Fibroblast of the aortic adventitia (primary cell): ENCODE measurements around the gene AK4. TPM values are rescaled to one million over a fixed set of nuclear protein-coding genes. Genes with fewer than 3 reads are reported as not detected.

Experiments
- DNase-seq: peaks from one replicate; pipeline ENCODE4 v3.0.0-alpha.2; 2010; ENCODE audit warnings: low read depth
- H3K4me3 ChIP-seq: 2 replicates; pipeline ENCODE4 v1.5.1; 2011; ENCODE audit warnings: low read depth, mild to moderate bottlenecking, control low read depth, low read length, moderate library complexity
- total RNA-seq: library from RNA; depleted of rRNA; stranded (reverse); fragments of >200 nt; gene quantifications from 2 replicates; pipeline ENCODE4 v1.2.3, GENCODE V29; 2012; ENCODE audit warnings: low replicate concordance
- TF ChIP-seq, protein P1 (sequence below): IDR thresholded peaks from 2 replicates; pipeline ENCODE4 v1.5.1; 2011; ENCODE audit warnings: mild to moderate bottlenecking, low read length, control low read depth, inconsistent platforms; ENCODE audit not compliant: insufficient read depth

The AK4 gene
- total RNA-seq, 1 donor = 10.6 TPM

DNA sequence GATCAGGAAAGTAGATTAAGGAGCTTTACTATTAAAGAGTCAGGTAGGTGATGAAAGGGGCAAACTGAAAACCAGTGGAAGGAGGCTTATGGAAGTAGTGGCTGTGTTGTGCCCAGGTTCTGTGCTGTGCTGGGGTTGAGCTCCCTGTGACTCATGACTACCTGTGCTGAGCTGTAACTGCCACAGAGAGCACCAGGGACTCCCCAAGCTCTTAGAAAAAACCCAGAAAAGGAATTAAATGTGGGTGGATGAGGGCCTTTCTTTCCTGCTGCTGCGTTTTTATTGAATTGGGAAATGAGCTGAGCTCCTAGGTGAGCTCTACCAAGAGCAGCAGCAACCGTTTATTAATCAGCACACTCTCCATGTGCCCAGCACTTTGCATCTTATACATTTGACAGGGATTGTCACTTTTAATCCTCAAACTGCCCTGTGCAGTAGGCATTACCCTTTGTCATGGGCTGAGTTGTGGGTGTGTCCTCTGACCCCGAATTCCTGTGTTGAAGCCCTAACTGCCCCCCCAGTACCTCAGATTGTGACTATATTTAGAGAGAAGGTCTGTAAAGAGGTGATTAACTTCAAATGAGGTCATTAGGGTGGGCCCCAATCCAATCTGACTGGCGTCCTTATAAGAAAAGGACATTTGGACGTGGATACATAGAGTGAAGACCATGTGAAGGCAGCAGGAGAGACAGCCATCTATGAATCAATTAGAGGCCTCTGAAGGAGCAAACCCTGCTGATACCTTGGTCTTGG, 65.4 kb downstream of the AK4 start:
- TF ChIP-seq, protein P1, sequence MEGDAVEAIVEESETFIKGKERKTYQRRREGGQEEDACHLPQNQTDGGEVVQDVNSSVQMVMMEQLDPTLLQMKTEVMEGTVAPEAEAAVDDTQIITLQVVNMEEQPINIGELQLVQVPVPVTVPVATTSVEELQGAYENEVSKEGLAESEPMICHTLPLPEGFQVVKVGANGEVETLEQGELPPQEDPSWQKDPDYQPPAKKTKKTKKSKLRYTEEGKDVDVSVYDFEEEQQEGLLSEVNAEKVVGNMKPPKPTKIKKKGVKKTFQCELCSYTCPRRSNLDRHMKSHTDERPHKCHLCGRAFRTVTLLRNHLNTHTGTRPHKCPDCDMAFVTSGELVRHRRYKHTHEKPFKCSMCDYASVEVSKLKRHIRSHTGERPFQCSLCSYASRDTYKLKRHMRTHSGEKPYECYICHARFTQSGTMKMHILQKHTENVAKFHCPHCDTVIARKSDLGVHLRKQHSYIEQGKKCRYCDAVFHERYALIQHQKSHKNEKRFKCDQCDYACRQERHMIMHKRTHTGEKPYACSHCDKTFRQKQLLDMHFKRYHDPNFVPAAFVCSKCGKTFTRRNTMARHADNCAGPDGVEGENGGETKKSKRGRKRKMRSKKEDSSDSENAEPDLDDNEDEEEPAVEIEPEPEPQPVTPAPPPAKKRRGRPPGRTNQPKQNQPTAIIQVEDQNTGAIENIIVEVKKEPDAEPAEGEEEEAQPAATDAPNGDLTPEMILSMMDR = no peak
- H3K4me3 ChIP-seq = no peak overlapping the region
- DNase-seq = no peak

DNA sequence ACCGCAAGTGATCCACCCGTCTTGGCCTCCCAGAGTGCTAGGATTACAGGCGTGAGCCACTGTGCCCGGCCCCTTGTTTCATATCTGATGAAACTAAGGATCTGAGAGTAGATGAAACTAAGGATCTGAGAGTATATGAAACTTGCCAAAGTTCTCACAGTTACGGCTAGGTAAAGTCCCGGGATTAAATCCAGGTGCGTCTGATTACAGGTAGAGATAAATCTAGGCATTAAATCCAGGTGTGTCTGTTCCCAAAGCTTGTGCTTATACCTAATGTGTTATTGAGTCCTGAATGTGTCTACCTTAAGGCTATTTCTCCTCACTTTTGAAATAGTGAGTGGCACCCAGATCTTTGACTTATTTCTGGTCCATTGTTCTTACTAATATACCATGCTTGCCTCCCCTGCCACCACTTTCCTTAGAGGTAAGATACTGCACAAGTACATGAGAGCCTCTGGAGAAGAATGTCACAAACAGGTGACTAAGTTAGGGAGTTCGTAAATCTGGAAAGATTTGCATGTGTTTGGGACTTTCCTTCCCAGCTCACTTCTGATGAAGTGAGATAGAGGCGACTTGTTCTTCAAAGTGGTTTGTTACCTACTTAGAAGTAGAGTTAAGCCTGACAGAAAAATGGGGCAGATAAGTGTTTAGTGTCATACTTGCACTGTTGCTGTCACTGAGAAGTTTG, 66.5 kb downstream of the AK4 start:
- TF ChIP-seq, protein P1 = no peak
- H3K4me3 ChIP-seq = no peak overlapping the region
- DNase-seq = no peak

DNA sequence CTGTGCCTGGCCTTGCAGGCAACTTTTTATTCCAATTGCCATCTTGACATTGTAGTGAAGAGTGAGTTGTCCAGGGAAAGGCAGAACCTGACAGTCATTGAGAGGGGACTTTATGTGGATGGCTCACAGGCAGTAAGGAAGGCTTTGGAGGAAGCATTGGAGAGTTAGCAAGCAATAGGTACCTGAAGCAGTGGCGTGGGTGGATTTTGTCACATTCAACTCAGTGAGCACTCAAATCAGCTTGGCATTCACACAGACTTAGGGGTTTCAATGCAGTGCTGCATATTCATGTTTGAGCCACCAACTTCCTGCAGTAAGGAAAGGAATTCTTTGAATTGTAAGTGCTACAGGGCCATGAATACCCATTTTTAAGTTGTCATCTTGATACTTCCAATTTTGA, 69.0 kb downstream of the AK4 start:
- TF ChIP-seq, protein P1 = no peak
- DNase-seq = no peak
- no peak overlapping the region for H3K4me3 ChIP-seq

DNA sequence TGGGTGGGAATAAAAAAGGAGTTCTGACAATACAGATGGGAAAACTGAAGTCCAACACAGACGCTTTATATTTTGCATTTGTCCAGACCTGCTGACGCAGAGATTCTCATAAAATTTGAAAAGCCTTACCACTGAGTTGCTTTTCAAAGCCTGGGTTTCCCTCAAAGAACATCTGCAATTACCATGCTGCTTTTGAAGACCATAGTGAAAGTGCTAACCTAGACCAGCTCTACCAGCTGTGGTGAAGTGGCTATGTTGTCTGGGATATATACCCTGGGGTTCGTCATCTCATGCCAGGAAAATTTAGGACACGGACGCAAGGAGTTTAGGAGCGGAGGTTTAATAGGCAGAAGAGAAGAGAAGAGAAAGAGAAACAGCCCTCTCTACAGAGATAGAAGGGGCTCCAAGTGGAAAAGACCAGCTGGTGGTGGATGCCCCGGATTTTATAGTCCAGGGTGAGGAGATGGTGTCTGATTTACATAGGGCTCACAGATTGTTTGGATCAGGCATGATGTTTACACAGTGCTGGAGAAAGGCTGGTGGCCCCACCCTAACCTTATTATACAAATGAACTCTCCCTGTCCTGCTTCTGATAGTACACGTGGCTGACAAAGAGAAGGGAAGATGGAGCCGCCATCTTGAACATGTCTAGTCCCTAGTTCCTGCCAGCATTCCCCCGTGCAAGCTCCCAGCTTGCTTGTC, 73.8 kb downstream of the AK4 start:
- no peak for DNase-seq
- H3K4me3 ChIP-seq = no peak overlapping the region
- TF ChIP-seq, protein P1 = no peak

DNA sequence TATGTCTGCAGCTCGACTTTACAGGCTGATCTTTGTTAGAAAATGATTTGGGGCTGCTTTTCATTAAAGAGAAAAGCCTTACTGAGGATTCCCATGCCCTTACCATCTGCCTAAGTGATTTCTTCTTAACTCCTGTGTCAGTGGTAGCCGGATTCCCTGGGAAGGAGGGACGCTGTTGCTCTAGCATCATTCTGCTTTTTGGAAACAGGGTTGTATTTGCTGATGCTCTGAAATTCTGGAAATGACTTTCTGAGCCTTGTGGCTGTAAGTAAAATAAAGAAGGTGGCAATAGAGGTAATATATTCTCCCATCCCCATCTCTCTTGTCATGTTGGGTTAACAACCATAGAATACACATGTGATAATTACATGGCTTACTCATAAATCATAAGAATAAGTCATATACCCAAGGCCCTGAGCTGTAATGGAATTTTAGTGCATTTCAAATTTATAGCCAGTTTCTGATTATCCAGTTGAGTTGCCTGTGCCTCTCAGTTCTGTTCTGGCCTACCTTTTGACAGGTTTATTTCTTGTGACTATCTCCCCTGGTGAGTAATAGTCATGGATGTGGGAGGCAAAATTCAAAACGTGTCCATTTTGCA, 74.4 kb downstream of the AK4 start:
- no peak for DNase-seq
- TF ChIP-seq, protein P1 = no peak
- no peak overlapping the region for H3K4me3 ChIP-seq

DNA sequence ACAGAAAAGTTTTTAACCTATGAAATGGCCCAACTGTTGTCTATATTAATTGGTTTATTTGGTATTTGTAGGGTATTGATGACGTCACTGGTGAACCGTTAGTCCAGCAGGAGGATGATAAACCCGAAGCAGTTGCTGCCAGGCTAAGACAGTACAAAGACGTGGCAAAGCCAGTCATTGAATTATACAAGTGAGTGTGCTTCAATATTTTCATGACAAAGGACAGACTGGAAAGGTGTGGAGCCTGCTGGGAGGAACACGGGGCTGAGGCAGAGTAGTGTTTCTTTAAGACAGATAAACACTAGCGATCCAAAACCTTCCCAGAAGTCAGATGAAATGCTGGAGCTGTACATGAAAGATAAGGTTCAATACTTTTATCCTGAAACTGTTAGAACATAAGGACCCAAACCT, 76.7 kb downstream of the AK4 start:
- TF ChIP-seq, protein P1 = no peak
- no peak overlapping the region for H3K4me3 ChIP-seq
- no peak for DNase-seq
